ENCODE measurements around the gene APEX2. TPM values are rescaled to one million over a fixed set of nuclear protein-coding genes. Genes with fewer than 3 reads are reported as not detected.

The APEX2 gene
- total RNA-seq, 3 donors from 2014 or later (not counting 1 experiment from before 2014, with no cell fraction given): 11.5 to 13.3 (median 12.4) TPM

GRCh38 chrX:54994099-54994498, 6.1 kb upstream of the APEX2 start, which contains the start of gene PFKFB1:
PFKFB1 (minus strand) TSS chrX:54994188; CDS start chrX:54994007, 181 bp downstream.
- no peak within 1 kb of the TSS for H3K4me3 Mint-ChIP-seq
- no peak for DNase-seq
- intact Hi-C loops (cut with micrococcal nuclease): no loop called here
- no peaks in the 10 kb centered on the region for H3K4me1 ChIP-seq (ENCODE audit: control insufficient read depth, insufficient read depth, low read length)
- no peak for ATAC-seq
- H3K9me3 Mint-ChIP-seq: no peaks in the 10 kb centered on the region
- H3K4me1 Mint-ChIP-seq: peaks cover 0 to under 1% of the 10 kb centered on the region in 2 donors
- H3K27ac ChIP-seq (ENCODE audit: low read length): no peak within 1 kb of the TSS
- no peaks in the 10 kb centered on the region for H3K36me3 Mint-ChIP-seq
- 100% methylated on average over 1 of the region's 2 CpGs for WGBS (ENCODE audit: insufficient coverage)
- no peaks in the 10 kb centered on the region for H3K36me3 ChIP-seq (ENCODE audit: control insufficient read depth, insufficient read depth, low read length)
- H3K27me3 Mint-ChIP-seq (ENCODE audit: low read depth in 2 of 2): peaks cover 0 to 26% of the 10 kb centered on the region in 2 donors
- no peak within 1 kb of the TSS for H3K4me3 ChIP-seq (ENCODE audit: low read length)
- H3K27ac Mint-ChIP-seq: no peak within 1 kb of the TSS
- TF ChIP-seq CTCF (IDR thresholded peaks at IDR 0.05): no peak
- no peaks in the 10 kb centered on the region for H3K27me3 ChIP-seq (ENCODE audit: control insufficient read depth, insufficient read depth, low read length)
- no peaks in the 10 kb centered on the region for H3K9me3 ChIP-seq (ENCODE audit: control insufficient read depth, insufficient read depth, low read length)

DNA sequence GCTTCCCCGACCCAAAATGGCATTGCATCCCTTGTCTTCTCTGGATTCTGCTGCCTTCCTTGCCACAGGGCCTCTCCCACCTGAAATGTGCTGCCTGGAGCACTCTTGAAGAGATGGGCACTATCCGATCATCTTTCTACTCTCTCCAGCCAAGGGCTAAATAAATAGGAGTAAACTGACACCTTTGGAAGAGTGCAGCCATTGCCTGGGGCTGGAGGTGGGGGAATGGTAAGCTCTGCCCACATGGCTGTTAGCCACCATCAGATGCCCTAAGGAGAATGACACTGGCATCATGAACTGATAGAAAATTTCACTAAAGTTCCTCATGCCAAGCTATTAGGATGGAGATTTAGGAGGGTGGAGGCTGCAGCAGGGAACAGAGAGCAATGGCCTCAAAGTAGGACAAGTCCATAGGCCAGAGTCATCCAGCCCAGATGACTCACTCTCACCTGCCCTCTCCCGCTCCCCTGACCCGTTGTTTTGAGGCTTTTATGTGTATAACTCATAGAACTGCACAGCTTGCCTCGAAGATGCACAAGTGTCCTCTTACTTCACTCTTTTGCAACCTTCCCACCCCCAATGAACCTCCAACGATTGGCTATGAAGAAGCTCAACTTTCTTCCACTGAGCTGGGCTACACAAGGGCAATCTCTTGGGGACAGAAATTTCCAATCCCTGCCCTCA, 5.4 kb upstream of the APEX2 start:
- no peaks in the 10 kb centered on the region for H3K9me3 ChIP-seq (ENCODE audit: control insufficient read depth, insufficient read depth, low read length)
- no peaks in the 10 kb centered on the region for H3K36me3 ChIP-seq (ENCODE audit: control insufficient read depth, insufficient read depth, low read length)
- Mint-ChIP-seq H3K27me3 (ENCODE audit: low read depth in 2 of 2) (peaks cover 0 to 26% of the 10 kb centered on the region in 2 donors), H3K36me3 (no peaks in the 10 kb centered on the region), H3K9me3 (no peaks in the 10 kb centered on the region), H3K4me3 (no peak overlapping the region), H3K27ac (no peak overlapping the region), H3K4me1 (peaks cover 7 to 8% of the 10 kb centered on the region in 2 donors)
- 67% methylated on average over 5 of the region's 6 CpGs for WGBS (ENCODE audit: insufficient coverage)
- no peak overlapping the region for H3K4me3 ChIP-seq (ENCODE audit: low read length)
- no peak for TF ChIP-seq CTCF (IDR thresholded peaks at IDR 0.05)
- no peaks in the 10 kb centered on the region for H3K27me3 ChIP-seq (ENCODE audit: control insufficient read depth, insufficient read depth, low read length)
- H3K27ac ChIP-seq (ENCODE audit: low read length): no peak overlapping the region
- ATAC-seq (no peak), DNase-seq (no peak)
- intact Hi-C loops (cut with micrococcal nuclease): no loop called here
- no peaks in the 10 kb centered on the region for H3K4me1 ChIP-seq (ENCODE audit: control insufficient read depth, insufficient read depth, low read length)

DNA sequence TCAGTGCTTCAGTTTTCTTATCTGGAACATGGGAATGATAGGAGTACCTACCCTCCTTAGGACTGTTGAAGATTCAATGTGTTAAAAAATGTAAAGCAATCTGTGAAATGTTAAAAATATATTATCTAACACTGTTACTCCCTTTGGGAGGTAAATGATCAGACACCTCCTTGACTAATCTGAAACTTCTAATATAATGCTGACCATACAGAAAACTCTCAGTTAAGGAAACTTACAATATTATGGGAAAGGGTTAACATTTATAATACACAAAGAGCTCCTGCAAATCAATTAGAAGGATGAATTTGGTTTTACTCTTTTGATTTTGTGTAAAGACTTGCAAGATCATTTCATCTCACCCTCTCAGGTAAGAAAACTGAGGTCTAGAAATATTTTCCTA, 4.5 kb upstream of the APEX2 start:
- DNase-seq (no peak), ATAC-seq (no peak)
- H3K9me3 Mint-ChIP-seq: no peaks in the 10 kb centered on the region
- Histone ChIP-seq H3K9me3 (ENCODE audit: control insufficient read depth, insufficient read depth, low read length) (no peaks in the 10 kb centered on the region), H3K4me1 (ENCODE audit: control insufficient read depth, insufficient read depth, low read length) (peaks cover under 1% of the 10 kb centered on the region), H3K27ac (ENCODE audit: low read length) (no peak overlapping the region), H3K4me3 (ENCODE audit: low read length) (no peak overlapping the region), H3K27me3 (ENCODE audit: control insufficient read depth, insufficient read depth, low read length) (no peaks in the 10 kb centered on the region), H3K36me3 (ENCODE audit: control insufficient read depth, insufficient read depth, low read length) (no peaks in the 10 kb centered on the region)
- TF ChIP-seq CTCF (IDR thresholded peaks at IDR 0.05): no peak
- peaks cover 9 to 15% of the 10 kb centered on the region in 2 donors for H3K4me1 Mint-ChIP-seq
- H3K4me3 Mint-ChIP-seq: no peak overlapping the region
- no peak overlapping the region for H3K27ac Mint-ChIP-seq
- H3K36me3 Mint-ChIP-seq: no peaks in the 10 kb centered on the region
- H3K27me3 Mint-ChIP-seq (ENCODE audit: low read depth in 2 of 2): peaks cover 0 to 26% of the 10 kb centered on the region in 2 donors
- intact Hi-C loops (cut with micrococcal nuclease): no loop called here

- H3K27ac ChIP-seq (ENCODE audit: low read length): peak overlapping the region; percentile 54
- no peaks in the 10 kb centered on the region for H3K9me3 ChIP-seq (ENCODE audit: control insufficient read depth, insufficient read depth, low read length)
- DNase-seq: no peak
- Mint-ChIP-seq H3K27me3 (ENCODE audit: low read depth in 2 of 2) (no peaks in the 10 kb centered on the region), H3K9me3 (no peaks in the 10 kb centered on the region), H3K4me1 (peaks cover 13 to 31% of the 10 kb centered on the region in 2 donors), H3K27ac (peak overlapping the region in 1 of 2 donors; percentile 59), H3K4me3 (no peak overlapping the region), H3K36me3 (no peaks in the 10 kb centered on the region)
- no peak for TF ChIP-seq CTCF (IDR thresholded peaks at IDR 0.05)
- peaks cover 24% of the 10 kb centered on the region for H3K36me3 ChIP-seq (ENCODE audit: control insufficient read depth, insufficient read depth, low read length)
- ATAC-seq: no peak
- WGBS (ENCODE audit: insufficient coverage): 73% methylated on average over 1 of the region's 1 CpG
- no peaks in the 10 kb centered on the region for H3K27me3 ChIP-seq (ENCODE audit: control insufficient read depth, insufficient read depth, low read length)
- intact Hi-C loops (cut with micrococcal nuclease): loop anchor here (5.0 kb wide), 1 partner anchor 1322 kb away; no protein-coding TSS in a partner anchor
- peaks cover 43% of the 10 kb centered on the region for H3K4me1 ChIP-seq (ENCODE audit: control insufficient read depth, insufficient read depth, low read length)
- H3K4me3 ChIP-seq (ENCODE audit: low read length): no peak overlapping the region
These were observed 4.1 kb downstream of the APEX2 start for GRCh38 chrX:55004231-55004630.

Data from natural killer cell (primary cell).